K562 (cell line): ENCODE results near the gene VPS35L. TPM values are rescaled to one million over a fixed set of nuclear protein-coding genes. Genes with fewer than 3 reads are reported as not detected.

Source experiments
- CTBP1 ChIP-seq: fragments of 450-650 bp; IDR thresholded peaks from 2 replicates; pipeline ENCODE4 v1.6.1; 2016; ENCODE audit warnings: borderline replicate concordance
- CXXC5 ChIP-seq: fragments of 250-450 bp; sonication (Bioruptor Pico); IDR thresholded peaks from 2 replicates; pipeline ENCODE4 v1.8.0; 2022; ENCODE audit warnings: inconsistent platforms, mild to moderate bottlenecking, moderate library complexity
- EP400 ChIP-seq: fragments of 450-650 bp; IDR thresholded peaks from 2 replicates; pipeline ENCODE4 v1.6.1; 2017; ENCODE audit warnings: antibody characterized with exemption, mild to moderate bottlenecking, moderate library complexity
- EWSR1 ChIP-seq: fragments of 450-650 bp; IDR thresholded peaks from 2 replicates; pipeline ENCODE4 v1.6.1; 2018; ENCODE audit warnings: borderline replicate concordance, mild to moderate bottlenecking, low read depth, moderate library complexity; ENCODE audit not compliant: partially characterized antibody
- GTF2A2 ChIP-seq: IDR thresholded peaks from 2 replicates; pipeline ENCODE4 v1.6.1; 2016; ENCODE audit warnings: mild to moderate bottlenecking, missing genetic modification characterization, missing compliant biosample characterization
- HDAC6 ChIP-seq: IDR thresholded peaks from 2 replicates; pipeline ENCODE4 v1.6.1; 2012; ENCODE audit warnings: low read depth, mild to moderate bottlenecking, control low read depth, inconsistent platforms, low read length, moderate library complexity
- KAT7 ChIP-seq: sonication (generic); formaldehyde crosslinking; IDR thresholded peaks from 2 replicates; pipeline ENCODE4 v1.8.0; 2022; ENCODE audit warnings: missing genetic modification reagents, mild to moderate bottlenecking, borderline replicate concordance
- MEIS2 ChIP-seq: fragments of 450-650 bp; IDR thresholded peaks from 2 replicates; pipeline ENCODE4 v1.6.1; 2014; ENCODE audit warnings: mild to moderate bottlenecking; ENCODE audit not compliant: partially characterized antibody
- NR2C2 ChIP-seq, 2 experiments: fragments of 200-800 bp in 1 of 2; sonication (Bioruptor generic) in 1 of 2; sonication (generic) in 1 of 2; formaldehyde crosslinking in 1 of 2; IDR thresholded peaks; 2 replicates each; pipeline versions ENCODE4 v1.6.1 to v1.8.0; 2016 to 2022; ENCODE audit warnings: mild to moderate bottlenecking in 1 of 2, missing compliant biosample characterization in 1 of 2, missing genetic modification characterization in 1 of 2, missing genetic modification reagents in 1 of 2
- POLR2G ChIP-seq: fragments of 200-400 bp; formaldehyde crosslinking; IDR thresholded peaks from 2 replicates; pipeline ENCODE4 v1.6.1; 2017; ENCODE audit warnings: low read depth, mild to moderate bottlenecking, antibody characterized with exemption, low read length, moderate library complexity
- PPARD ChIP-seq: fragments of 250-450 bp; sonication (Bioruptor Pico); IDR thresholded peaks from 2 replicates; pipeline ENCODE4 v1.8.0; 2022; ENCODE audit warnings: inconsistent platforms, mild to moderate bottlenecking, moderate library complexity
- PTTG1 ChIP-seq: fragments of 450-650 bp; IDR thresholded peaks from 2 replicates; pipeline ENCODE4 v1.6.1; 2016; ENCODE audit warnings: low read depth, mild to moderate bottlenecking, missing genetic modification characterization, missing compliant biosample characterization
- SRSF9 ChIP-seq: fragments of 200-400 bp; formaldehyde crosslinking; IDR thresholded peaks from 2 replicates; pipeline ENCODE4 v1.6.1; 2017; ENCODE audit warnings: low read depth, low read length, borderline replicate concordance
- UBTF ChIP-seq, 2 experiments: IDR thresholded peaks; 2 replicates each; pipeline ENCODE4 v1.6.1; 2012; ENCODE audit warnings: improper control_type of control experiment in 2 of 2, low read depth in 2 of 2, low read length in 2 of 2, borderline replicate concordance in 1 of 2
- ZNF224 ChIP-seq: sonication (generic); formaldehyde crosslinking; IDR thresholded peaks from 2 replicates; pipeline ENCODE4 v1.8.0; 2022; ENCODE audit warnings: mild to moderate bottlenecking, missing genetic modification reagents
- ZNF699 ChIP-seq: fragments of 250-450 bp; sonication (Bioruptor Pico); IDR thresholded peaks from 2 replicates; pipeline ENCODE4 v1.8.0; 2021; ENCODE audit warnings: mild to moderate bottlenecking, moderate library complexity; ENCODE audit not compliant: insufficient replicate concordance
- polyA plus RNA-seq, 8 experiments: library from polyadenylated mRNA; depleted of rRNA in 4 of 8; stranded (reverse) in 5 of 8; unstranded in 3 of 8; fragments of >200 nt; fragmentation: Nextera tagmentation in 2 of 8; fragmentation: Illumina TruSeq in 1 of 8; extraction: Ambion mirVana in 2 of 8; extraction: Trizol in 1 of 8; gene quantifications; 2 replicates each; pipeline versions ENCODE4 v1.2.1 to v1.2.3, GENCODE V29; 2011 to 2014; ENCODE audit warnings: inconsistent platforms in 1 of 8, missing spikeins in 1 of 8
- total RNA-seq, 7 experiments: library from RNA; depleted of rRNA in 6 of 7; stranded (reverse); fragments of >200 nt in 6 of 7; fragmentation: Illumina TruSeq in 2 of 7; extraction: Trizol in 2 of 7; gene quantifications; 2 replicates each; pipeline versions ENCODE4 v1.2.1 to v1.2.3, GENCODE V29; 2011 to 2021; ENCODE audit warnings: low replicate concordance in 1 of 7
- TF ChIP-seq, protein P1 (sequence below): sonication (generic); formaldehyde crosslinking; IDR thresholded peaks from 2 replicates; pipeline ENCODE4 v1.5.0; 2020; ENCODE audit warnings: missing genetic modification reagents
- TF ChIP-seq, protein P2 (sequence below): sonication (generic); formaldehyde crosslinking; IDR thresholded peaks from 2 replicates; pipeline ENCODE4 v1.8.1; 2023; ENCODE audit warnings: mild to moderate bottlenecking, missing genetic modification reagents
- TF ChIP-seq, protein P3 (sequence below): fragments of 450-650 bp; IDR thresholded peaks from 2 replicates; pipeline ENCODE4 v1.6.1; 2017; ENCODE audit warnings: mild to moderate bottlenecking, moderate library complexity
- TF ChIP-seq, protein P4 (sequence below): sonication (generic); formaldehyde crosslinking; IDR thresholded peaks from 2 replicates; pipeline ENCODE4 v1.8.1; 2023; ENCODE audit warnings: mild to moderate bottlenecking, missing genetic modification reagents

Gene VPS35L
- total and polyA plus RNA-seq, 9 of the 15 experiments (the other 6 are each of a cell fraction or from before 2014, with no cell fraction given): 10.2 to 30.4 (median 20.1) TPM

DNA sequence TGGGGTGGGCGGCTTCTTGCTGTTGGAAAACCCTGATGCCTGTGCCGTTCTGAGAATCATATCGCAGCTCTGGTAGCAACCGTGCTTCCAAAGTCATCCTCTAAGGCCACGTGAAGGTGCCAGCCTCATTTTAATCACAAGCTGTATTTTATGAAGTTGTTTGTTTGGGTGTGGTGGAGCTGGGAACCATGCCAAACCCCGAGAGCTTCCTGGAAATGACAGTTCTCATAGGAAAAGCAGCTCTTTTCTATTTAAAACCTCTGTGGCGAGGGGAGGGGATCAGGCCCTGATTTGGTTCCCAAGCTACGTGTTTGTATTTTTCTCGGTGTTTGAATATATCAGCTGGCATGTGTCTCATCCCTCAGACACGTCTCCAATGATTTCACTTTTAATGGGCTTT is 140.8 kb downstream of the VPS35L start (continued):
- TF ChIP-seq CTBP1 (peak; percentile 19; the same call in 1 of the 2 replicates), ZNF699 (no peak), ZNF224 (CRISPR knock-in tag) (no peak), KAT7 (CRISPR knock-in tag) (no peak), EP400 (no peak), POLR2G (no peak), HDAC6 (no peak), SRSF9 (no peak), CXXC5 (CRISPR knock-in tag) (0 out of 2 replicates have a peak, but pooled peaks have one; percentile 21), UBTF (IDR thresholded peaks at IDR 0.05; ENCODE audit: borderline replicate concordance in 1 of 2, low read depth in 2 of 2, low read length in 2 of 2) (no peak), GTF2A2 (tag) (no peak), MEIS2 (peak; percentile 24), NR2C2 (CRISPR knock-in tag; IDR thresholded peaks at IDR 0.05) (no peak), NR2C2 (tag; IDR thresholded peaks at IDR 0.05) (no peak), PPARD (no peak), PTTG1 (tag) (no peak), EWSR1 (no peak)
- TF ChIP-seq, protein P1, sequence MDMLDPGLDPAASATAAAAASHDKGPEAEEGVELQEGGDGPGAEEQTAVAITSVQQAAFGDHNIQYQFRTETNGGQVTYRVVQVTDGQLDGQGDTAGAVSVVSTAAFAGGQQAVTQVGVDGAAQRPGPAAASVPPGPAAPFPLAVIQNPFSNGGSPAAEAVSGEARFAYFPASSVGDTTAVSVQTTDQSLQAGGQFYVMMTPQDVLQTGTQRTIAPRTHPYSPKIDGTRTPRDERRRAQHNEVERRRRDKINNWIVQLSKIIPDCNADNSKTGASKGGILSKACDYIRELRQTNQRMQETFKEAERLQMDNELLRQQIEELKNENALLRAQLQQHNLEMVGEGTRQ (CRISPR knock-in tag): peak; percentile 11; the same call in 1 of the 2 replicates
- TF ChIP-seq, protein P2, sequence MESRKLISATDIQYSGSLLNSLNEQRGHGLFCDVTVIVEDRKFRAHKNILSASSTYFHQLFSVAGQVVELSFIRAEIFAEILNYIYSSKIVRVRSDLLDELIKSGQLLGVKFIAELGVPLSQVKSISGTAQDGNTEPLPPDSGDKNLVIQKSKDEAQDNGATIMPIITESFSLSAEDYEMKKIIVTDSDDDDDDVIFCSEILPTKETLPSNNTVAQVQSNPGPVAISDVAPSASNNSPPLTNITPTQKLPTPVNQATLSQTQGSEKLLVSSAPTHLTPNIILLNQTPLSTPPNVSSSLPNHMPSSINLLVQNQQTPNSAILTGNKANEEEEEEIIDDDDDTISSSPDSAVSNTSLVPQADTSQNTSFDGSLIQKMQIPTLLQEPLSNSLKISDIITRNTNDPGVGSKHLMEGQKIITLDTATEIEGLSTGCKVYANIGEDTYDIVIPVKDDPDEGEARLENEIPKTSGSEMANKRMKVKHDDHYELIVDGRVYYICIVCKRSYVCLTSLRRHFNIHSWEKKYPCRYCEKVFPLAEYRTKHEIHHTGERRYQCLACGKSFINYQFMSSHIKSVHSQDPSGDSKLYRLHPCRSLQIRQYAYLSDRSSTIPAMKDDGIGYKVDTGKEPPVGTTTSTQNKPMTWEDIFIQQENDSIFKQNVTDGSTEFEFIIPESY (CRISPR knock-in tag): no peak
- TF ChIP-seq, protein P3, sequence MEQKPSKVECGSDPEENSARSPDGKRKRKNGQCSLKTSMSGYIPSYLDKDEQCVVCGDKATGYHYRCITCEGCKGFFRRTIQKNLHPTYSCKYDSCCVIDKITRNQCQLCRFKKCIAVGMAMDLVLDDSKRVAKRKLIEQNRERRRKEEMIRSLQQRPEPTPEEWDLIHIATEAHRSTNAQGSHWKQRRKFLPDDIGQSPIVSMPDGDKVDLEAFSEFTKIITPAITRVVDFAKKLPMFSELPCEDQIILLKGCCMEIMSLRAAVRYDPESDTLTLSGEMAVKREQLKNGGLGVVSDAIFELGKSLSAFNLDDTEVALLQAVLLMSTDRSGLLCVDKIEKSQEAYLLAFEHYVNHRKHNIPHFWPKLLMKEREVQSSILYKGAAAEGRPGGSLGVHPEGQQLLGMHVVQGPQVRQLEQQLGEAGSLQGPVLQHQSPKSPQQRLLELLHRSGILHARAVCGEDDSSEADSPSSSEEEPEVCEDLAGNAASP: no peak
- TF ChIP-seq, protein P4, sequence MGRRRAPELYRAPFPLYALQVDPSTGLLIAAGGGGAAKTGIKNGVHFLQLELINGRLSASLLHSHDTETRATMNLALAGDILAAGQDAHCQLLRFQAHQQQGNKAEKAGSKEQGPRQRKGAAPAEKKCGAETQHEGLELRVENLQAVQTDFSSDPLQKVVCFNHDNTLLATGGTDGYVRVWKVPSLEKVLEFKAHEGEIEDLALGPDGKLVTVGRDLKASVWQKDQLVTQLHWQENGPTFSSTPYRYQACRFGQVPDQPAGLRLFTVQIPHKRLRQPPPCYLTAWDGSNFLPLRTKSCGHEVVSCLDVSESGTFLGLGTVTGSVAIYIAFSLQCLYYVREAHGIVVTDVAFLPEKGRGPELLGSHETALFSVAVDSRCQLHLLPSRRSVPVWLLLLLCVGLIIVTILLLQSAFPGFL: no peak
